GM10266 (cell line): ENCODE measurements around the gene TC2N.

Experiments used
- DNase-seq: peaks from one replicate; pipeline ENCODE4 v3.0.0; 2012; ENCODE audit errors: extremely low spot score
- TF ChIP-seq, protein P1 (sequence below): IDR thresholded peaks from 2 replicates; pipeline ENCODE4 v1.5.1; 2012; ENCODE audit warnings: mild to moderate bottlenecking, low read depth; ENCODE audit not compliant: control insufficient read depth, insufficient read depth; ENCODE audit errors: missing control alignments

Gene TC2N

DNA sequence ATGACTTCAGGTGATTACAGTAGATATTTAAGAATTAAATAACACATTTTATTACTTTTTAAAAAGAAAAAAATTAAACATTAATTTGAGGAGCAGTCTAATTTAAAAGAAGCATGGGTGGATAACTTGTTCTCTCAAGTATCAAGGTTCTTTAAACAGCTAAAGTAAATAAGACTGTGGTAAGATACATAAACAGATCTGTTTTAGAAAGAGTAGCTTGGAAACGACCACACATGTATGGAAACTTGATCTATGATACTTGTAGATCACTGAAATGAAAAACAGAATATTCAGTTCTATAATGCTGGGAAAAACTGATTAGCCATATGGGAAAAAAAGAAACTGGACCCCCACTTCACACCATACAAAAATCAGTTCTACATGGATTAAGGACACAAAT lies 36.0 kb downstream of the TC2N start:
- TF ChIP-seq, protein P1, sequence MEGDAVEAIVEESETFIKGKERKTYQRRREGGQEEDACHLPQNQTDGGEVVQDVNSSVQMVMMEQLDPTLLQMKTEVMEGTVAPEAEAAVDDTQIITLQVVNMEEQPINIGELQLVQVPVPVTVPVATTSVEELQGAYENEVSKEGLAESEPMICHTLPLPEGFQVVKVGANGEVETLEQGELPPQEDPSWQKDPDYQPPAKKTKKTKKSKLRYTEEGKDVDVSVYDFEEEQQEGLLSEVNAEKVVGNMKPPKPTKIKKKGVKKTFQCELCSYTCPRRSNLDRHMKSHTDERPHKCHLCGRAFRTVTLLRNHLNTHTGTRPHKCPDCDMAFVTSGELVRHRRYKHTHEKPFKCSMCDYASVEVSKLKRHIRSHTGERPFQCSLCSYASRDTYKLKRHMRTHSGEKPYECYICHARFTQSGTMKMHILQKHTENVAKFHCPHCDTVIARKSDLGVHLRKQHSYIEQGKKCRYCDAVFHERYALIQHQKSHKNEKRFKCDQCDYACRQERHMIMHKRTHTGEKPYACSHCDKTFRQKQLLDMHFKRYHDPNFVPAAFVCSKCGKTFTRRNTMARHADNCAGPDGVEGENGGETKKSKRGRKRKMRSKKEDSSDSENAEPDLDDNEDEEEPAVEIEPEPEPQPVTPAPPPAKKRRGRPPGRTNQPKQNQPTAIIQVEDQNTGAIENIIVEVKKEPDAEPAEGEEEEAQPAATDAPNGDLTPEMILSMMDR: no peak
- no peak for DNase-seq

- TF ChIP-seq, protein P1: no peak
- no peak for DNase-seq
These were observed 36.6 kb downstream of the TC2N start for GRCh38 chr14:91830777-91831176.

DNA sequence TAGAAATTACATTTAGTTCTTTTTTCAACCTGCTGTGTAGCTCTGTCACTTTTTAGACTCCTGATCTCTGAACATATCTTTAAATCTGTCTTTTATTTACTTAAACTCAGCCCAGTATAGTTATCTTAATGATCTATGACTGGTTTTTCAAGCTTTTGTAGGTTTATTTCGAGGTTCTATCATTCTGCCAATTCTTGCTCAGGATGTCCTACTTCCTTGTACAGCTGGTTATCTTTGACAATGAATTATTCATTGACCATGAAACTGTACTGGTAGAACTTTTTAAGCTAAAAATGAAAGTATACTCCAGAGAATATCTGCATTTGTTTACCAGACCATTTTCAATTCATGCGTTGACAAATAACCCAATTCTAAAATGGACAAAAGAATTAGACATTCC lies 37.8 kb downstream of the TC2N start:
- no peak for DNase-seq
- TF ChIP-seq, protein P1: no peak

DNA sequence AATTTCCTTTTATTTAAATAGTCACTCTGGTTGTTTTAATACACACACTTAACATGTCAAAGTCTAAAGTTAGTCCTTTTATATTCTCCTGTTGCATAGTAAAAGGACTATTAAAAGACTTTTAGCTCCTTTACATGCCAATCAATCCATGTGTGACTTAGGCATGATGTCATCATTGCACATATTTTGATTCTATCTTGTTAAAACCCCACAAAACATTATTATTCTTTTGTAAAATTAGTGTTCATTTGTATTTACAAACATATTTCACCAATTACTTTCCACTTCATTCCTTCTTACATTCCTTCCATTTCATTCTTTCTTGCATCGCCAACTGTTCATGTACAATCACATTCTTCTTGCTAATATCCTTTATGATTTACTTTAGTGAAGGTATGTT lies 39.6 kb downstream of the TC2N start:
- DNase-seq: no peak
- TF ChIP-seq, protein P1: no peak

DNA sequence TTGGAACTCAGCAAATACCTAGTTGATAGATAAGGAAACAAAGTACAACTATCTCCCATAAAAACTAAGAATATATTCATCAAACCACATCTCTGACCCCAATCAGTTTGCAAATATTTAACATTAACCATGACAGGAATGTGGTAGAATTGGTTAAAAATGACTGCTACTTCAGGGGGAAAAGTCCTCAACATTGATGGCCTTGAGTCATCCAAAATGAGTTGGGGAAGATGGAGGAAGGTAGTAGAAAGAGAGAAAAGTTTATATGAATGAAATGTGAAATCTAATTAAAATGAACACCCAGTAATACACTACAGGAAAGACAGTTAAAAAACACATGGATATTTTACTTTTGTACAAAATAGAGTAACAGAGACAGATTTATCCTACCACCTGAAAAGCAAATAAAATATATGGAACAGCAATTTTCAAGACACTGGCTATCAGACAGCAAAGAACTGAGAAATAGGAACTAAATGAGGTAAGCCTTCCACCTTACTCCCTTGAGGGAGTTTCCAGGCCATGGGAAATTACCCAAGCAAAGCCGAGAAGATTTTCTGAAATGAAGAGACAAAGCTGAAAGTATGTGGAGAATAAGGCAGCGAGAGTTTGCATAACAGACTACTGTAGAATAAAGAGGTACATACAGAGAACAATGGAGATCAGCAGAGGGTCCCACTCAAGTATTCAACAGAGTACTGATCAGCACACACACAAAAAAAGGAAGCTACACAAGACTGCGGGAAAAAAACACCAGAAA lies 49.6 kb downstream of the TC2N start:
- no peak for DNase-seq
- TF ChIP-seq, protein P1: no peak

- TF ChIP-seq, protein P1: no peak
- DNase-seq: no peak
These were observed 53.0 kb downstream of the TC2N start for GRCh38 chr14:91814317-91814716.

DNA sequence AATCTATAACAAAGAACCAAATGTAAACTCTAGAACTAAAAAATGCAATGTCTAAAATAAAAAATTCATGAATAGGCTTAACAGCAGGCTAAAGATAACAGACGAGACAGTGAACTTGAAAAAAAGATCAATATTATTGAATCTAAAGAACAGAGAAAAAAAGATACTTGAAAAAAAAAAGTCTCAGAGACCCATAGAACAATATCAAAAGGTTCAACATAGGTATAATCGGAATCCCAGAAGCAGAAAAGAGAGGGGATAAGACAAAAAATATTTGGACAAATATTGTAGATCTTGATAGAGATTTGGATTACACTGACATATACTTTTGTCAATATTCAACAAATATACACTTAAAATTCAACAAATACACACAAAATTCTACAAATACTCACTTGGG lies 56.6 kb downstream of the TC2N start:
- no peak for DNase-seq
- TF ChIP-seq, protein P1: no peak
